HepG2 (cell line): ENCODE results near the gene YY1. TPM values are rescaled to one million over a fixed set of nuclear protein-coding genes. Genes with fewer than 3 reads are reported as not detected.

Experiments
- ATM ChIP-seq: fragments of 450-650 bp; IDR thresholded peaks from 2 replicates; pipeline ENCODE4 v1.7.1; 2017; ENCODE audit warnings: mild to moderate bottlenecking, borderline replicate concordance
- BHLHE40 ChIP-seq: IDR thresholded peaks from 2 replicates; pipeline ENCODE4 v1.6.1; 2011; ENCODE audit warnings: low read length, improper control_type of control experiment
- GABPB1 ChIP-seq: IDR thresholded peaks from 2 replicates; pipeline ENCODE4 v1.6.1; 2016; ENCODE audit warnings: mild to moderate bottlenecking, missing genetic modification reagents, moderate library complexity, missing compliant biosample characterization
- HMGA1 ChIP-seq: sonication (generic); formaldehyde crosslinking; conservative IDR thresholded peaks from 2 replicates; pipeline ENCODE4 v1.4.0; 2020; ENCODE audit warnings: missing genetic modification reagents
- IRX3 ChIP-seq: sonication (generic); formaldehyde crosslinking; IDR thresholded peaks from 2 replicates; pipeline ENCODE4 v1.8.1; 2023; ENCODE audit warnings: mild to moderate bottlenecking, low read depth, missing genetic modification reagents, borderline replicate concordance
- NAIF1 ChIP-seq: sonication (generic); formaldehyde crosslinking; IDR thresholded peaks from 2 replicates; pipeline ENCODE4 v1.5.0; 2020; ENCODE audit warnings: mild to moderate bottlenecking, missing genetic modification reagents, borderline replicate concordance
- NR2F1 ChIP-seq, 2 experiments: fragments of 450-650 bp in 1 of 2; formaldehyde crosslinking in 1 of 2; IDR thresholded peaks; 2 replicates each; pipeline versions ENCODE4 v1.5.0 to v1.6.1; 2016 to 2020; ENCODE audit warnings: mild to moderate bottlenecking in 1 of 2, missing compliant biosample characterization in 1 of 2, missing genetic modification reagents in 1 of 2, moderate library complexity in 1 of 2
- REPIN1 ChIP-seq: sonication (generic); formaldehyde crosslinking; IDR thresholded peaks from 2 replicates; pipeline ENCODE4 v1.8.0; 2022; ENCODE audit warnings: missing genetic modification reagents, low read depth, mild to moderate bottlenecking, borderline replicate concordance
- SP5 ChIP-seq: IDR thresholded peaks from 2 replicates; pipeline ENCODE4 v1.6.1; 2016; ENCODE audit warnings: low read depth, borderline replicate concordance
- ZFP62 ChIP-seq: sonication (generic); formaldehyde crosslinking; IDR thresholded peaks from 2 replicates; pipeline ENCODE4 v1.4.0; 2020; ENCODE audit warnings: missing genetic modification reagents
- ZFYVE20 ChIP-seq: sonication (generic); formaldehyde crosslinking; IDR thresholded peaks from 2 replicates; pipeline ENCODE4 v1.8.0; 2023; ENCODE audit warnings: low read depth, mild to moderate bottlenecking, moderate library complexity, missing genetic modification reagents, borderline replicate concordance
- ZNF121 ChIP-seq: sonication (generic); formaldehyde crosslinking; IDR thresholded peaks from 2 replicates; pipeline ENCODE4 v1.5.0; 2020; ENCODE audit warnings: mild to moderate bottlenecking, missing genetic modification reagents
- ZNF329 ChIP-seq: sonication (generic); formaldehyde crosslinking; IDR thresholded peaks from 2 replicates; pipeline ENCODE4 v1.9.0; 2021; ENCODE audit warnings: low read depth, mild to moderate bottlenecking, missing genetic modification reagents
- ZNF761 ChIP-seq: sonication (generic); formaldehyde crosslinking; conservative IDR thresholded peaks from 2 replicates; pipeline ENCODE4 v1.4.0; 2020; ENCODE audit warnings: mild to moderate bottlenecking, missing genetic modification reagents
- ZNF781 ChIP-seq: sonication (generic); formaldehyde crosslinking; IDR thresholded peaks from 2 replicates; pipeline ENCODE4 v1.5.1; 2020; ENCODE audit warnings: borderline replicate concordance, mild to moderate bottlenecking, missing genetic modification reagents; ENCODE audit errors: not compliant biosample characterization
- ZSCAN29 ChIP-seq: sonication (generic); formaldehyde crosslinking; conservative IDR thresholded peaks from 2 replicates; pipeline ENCODE4 v1.4.0; 2020; ENCODE audit warnings: mild to moderate bottlenecking, missing genetic modification reagents
- polyA plus RNA-seq, 8 experiments: library from polyadenylated mRNA; depleted of rRNA in 3 of 8; stranded (reverse) in 7 of 8; unstranded in 1 of 8; fragments of >200 nt; fragmentation: Illumina TruSeq in 4 of 8; extraction: Trizol in 4 of 8; gene quantifications; 2 replicates each; pipeline versions ENCODE4 v1.2.1 to v1.2.3, GENCODE V29; 2011 to 2016; ENCODE audit warnings: low read depth in 4 of 8, missing spikeins in 1 of 8, mixed read lengths in 1 of 8; ENCODE audit not compliant: insufficient read depth in 1 of 8
- total RNA-seq, 5 experiments: library from RNA; depleted of rRNA; stranded (reverse); fragments of >200 nt; fragmentation: Illumina TruSeq; extraction: Trizol; gene quantifications; 2 replicates each; pipeline ENCODE4 v1.2.3, GENCODE V29; 2016; ENCODE audit warnings: low read depth in 1 of 5
- TF ChIP-seq, protein P1 (sequence below): sonication (generic); formaldehyde crosslinking; IDR thresholded peaks from 2 replicates; pipeline ENCODE4 v1.4.0; 2020; ENCODE audit warnings: mild to moderate bottlenecking, missing genetic modification reagents
- TF ChIP-seq, protein P2 (sequence below): sonication (generic); formaldehyde crosslinking; IDR thresholded peaks from 2 replicates; pipeline ENCODE4 v1.4.0; 2020; ENCODE audit warnings: missing genetic modification reagents, mild to moderate bottlenecking, borderline replicate concordance
- TF ChIP-seq, protein P3 (sequence below): sonication (generic); formaldehyde crosslinking; IDR thresholded peaks from 2 replicates; pipeline ENCODE4 v1.4.0; 2020; ENCODE audit warnings: missing genetic modification reagents; ENCODE audit errors: not compliant biosample characterization
- TF ChIP-seq, protein P4 (sequence below): sonication (generic); formaldehyde crosslinking; IDR thresholded peaks from 2 replicates; pipeline ENCODE4 v1.8.1; 2023; ENCODE audit warnings: mild to moderate bottlenecking, moderate library complexity, missing genetic modification reagents
- TF ChIP-seq, protein P5 (sequence below): sonication (generic); formaldehyde crosslinking; IDR thresholded peaks from 2 replicates; pipeline ENCODE4 v1.4.0; 2020; ENCODE audit warnings: mild to moderate bottlenecking, low read depth, missing genetic modification reagents

YY1 gene
- total and polyA plus RNA-seq, 2 of the 13 experiments (the other 11 are each of a cell fraction or from before 2014, with no cell fraction given): 29.4 to 68.1 TPM

DNA sequence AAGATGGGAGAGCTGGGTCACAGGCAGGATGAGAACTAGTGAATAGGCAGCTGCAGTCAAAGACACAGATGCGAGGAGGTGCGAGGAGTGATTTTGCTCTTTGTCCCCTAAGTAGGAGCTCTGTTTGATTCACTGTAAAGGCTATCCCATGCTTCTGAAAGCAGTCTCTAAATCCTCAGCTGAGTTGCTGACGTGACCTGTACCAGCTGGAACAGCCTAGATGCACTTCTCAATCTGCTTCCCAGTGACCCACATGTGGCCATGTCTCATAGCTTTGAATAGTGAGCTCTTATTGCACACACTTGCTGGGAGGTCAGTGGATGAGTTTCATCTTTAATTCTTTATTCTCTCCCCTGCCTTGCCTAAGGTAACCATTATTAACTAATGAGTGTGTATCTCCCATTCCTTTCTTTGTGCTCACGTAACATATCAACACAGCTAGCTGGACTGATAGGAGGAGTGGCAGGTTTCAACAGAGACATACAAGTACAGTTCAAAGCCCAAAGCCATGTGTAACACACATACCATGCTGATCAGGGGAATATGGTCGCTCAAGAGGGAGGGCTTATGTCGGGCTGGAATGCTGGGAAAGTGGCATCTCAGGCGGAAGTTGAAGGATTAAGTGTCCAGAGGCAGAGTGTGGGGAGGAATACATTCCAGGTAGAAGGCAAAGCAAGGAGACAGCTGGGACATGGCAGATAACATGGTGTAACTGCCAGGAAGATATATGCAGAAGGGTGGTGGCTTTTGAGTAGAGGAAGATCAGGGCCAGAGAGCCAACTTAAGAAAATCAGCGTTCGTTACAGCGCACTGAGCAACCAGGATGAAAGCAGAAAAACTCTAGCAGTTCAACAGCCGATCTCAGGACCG, 15.4 kb upstream of the YY1 start (continued):
- TF ChIP-seq, protein P1, sequence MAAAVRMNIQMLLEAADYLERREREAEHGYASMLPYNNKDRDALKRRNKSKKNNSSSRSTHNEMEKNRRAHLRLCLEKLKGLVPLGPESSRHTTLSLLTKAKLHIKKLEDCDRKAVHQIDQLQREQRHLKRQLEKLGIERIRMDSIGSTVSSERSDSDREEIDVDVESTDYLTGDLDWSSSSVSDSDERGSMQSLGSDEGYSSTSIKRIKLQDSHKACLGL (CRISPR knock-in tag): no peak
- no peak for TF ChIP-seq ZFP62 (CRISPR knock-in tag)
- TF ChIP-seq HMGA1 (CRISPR knock-in tag): no peak
- no peak for TF ChIP-seq ATM
- no peak for TF ChIP-seq NAIF1 (CRISPR knock-in tag)
- TF ChIP-seq NR2F1 (CRISPR knock-in tag; IDR thresholded peaks at IDR 0.05): no peak
- no peak for TF ChIP-seq ZNF329 (CRISPR knock-in tag)
- TF ChIP-seq ZNF761 (CRISPR knock-in tag): no peak
- TF ChIP-seq, protein P2, sequence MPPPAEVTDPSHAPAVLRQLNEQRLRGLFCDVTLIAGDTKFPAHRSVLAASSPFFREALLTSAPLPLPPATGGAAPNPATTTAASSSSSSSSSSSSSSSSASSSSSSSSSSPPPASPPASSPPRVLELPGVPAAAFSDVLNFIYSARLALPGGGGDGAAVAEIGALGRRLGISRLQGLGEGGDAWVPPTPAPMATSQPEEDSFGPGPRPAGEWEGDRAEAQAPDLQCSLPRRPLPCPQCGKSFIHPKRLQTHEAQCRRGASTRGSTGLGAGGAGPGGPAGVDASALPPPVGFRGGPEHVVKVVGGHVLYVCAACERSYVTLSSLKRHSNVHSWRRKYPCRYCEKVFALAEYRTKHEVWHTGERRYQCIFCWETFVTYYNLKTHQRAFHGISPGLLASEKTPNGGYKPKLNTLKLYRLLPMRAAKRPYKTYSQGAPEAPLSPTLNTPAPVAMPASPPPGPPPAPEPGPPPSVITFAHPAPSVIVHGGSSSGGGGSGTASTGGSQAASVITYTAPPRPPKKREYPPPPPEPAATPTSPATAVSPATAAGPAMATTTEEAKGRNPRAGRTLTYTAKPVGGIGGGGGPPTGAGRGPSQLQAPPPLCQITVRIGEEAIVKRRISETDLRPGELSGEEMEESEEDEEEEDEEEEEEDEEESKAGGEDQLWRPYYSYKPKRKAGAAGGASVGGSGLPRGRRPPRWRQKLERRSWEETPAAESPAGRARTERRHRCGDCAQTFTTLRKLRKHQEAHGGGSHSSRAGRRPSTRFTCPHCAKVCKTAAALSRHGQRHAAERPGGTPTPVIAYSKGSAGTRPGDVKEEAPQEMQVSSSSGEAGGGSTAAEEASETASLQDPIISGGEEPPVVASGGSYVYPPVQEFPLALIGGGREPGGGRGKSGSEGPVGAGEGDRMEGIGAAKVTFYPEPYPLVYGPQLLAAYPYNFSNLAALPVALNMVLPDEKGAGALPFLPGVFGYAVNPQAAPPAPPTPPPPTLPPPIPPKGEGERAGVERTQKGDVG (CRISPR knock-in tag): no peak
- TF ChIP-seq, protein P3, sequence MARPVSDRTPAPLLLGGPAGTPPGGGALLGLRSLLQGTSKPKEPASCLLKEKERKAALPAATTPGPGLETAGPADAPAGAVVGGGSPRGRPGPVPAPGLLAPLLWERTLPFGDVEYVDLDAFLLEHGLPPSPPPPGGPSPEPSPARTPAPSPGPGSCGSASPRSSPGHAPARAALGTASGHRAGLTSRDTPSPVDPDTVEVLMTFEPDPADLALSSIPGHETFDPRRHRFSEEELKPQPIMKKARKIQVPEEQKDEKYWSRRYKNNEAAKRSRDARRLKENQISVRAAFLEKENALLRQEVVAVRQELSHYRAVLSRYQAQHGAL (CRISPR knock-in tag): no peak
- no peak for TF ChIP-seq BHLHE40
- TF ChIP-seq GABPB1 (CRISPR knock-in tag): peak; percentile 37; the same call in 1 of the 2 replicates
- TF ChIP-seq ZSCAN29 (CRISPR knock-in tag): no peak
- peak; percentile 57; the same call in 1 of the 2 replicates for TF ChIP-seq SP5 (CRISPR knock-in tag)
- TF ChIP-seq IRX3 (CRISPR knock-in tag): no peak
- TF ChIP-seq, protein P4, sequence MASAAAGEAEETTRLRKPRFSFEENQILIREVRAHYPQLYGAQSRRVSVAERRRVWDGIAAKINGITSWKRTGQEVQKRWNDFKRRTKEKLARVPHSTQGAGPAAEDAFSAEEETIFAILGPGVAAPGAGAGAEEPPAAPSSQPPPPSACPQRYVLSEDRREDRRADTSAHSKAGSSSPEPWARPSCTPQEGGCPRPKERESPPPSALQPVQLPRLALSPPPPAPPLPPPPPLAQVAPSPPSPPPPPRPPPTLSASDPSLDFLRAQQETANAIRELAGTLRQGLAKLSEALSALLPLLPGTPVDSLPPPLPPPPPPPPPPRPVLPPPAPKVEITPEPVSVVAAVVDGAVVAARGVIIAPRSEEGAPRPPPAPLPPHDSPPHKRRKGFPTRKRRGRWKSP (CRISPR knock-in tag): no peak
- no peak for TF ChIP-seq REPIN1
- TF ChIP-seq ZNF121: no peak
- TF ChIP-seq ZFYVE20: no peak
- TF ChIP-seq, protein P5, sequence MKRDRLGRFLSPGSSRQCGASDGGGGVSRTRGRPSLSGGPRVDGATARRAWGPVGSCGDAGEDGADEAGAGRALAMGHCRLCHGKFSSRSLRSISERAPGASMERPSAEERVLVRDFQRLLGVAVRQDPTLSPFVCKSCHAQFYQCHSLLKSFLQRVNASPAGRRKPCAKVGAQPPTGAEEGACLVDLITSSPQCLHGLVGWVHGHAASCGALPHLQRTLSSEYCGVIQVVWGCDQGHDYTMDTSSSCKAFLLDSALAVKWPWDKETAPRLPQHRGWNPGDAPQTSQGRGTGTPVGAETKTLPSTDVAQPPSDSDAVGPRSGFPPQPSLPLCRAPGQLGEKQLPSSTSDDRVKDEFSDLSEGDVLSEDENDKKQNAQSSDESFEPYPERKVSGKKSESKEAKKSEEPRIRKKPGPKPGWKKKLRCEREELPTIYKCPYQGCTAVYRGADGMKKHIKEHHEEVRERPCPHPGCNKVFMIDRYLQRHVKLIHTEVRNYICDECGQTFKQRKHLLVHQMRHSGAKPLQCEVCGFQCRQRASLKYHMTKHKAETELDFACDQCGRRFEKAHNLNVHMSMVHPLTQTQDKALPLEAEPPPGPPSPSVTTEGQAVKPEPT (CRISPR knock-in tag): no peak
- TF ChIP-seq ZNF781 (CRISPR knock-in tag): no peak
